MCF 10A (cell line): ENCODE results near the gene VIT. TPM values are rescaled to one million over a fixed set of nuclear protein-coding genes. Genes with fewer than 3 reads are reported as not detected.

Source experiments
- BruUV-seq: library from RNA; stranded (reverse); fragments of 400-500 nt; replicated peaks from 2 replicates; lab custom pipeline; 2021; lab: Mats Ljungman, UMichigan
- CTCF ChIA-PET: fragments of 300-600 bp; sonication (Branson Sonifier 250); formaldehyde crosslinking; extraction: SDS; loops from one replicate; lab custom pipeline; 2021; ENCODE audit warnings: antibody characterized with exemption, inconsistent platforms; lab: Yijun Ruan, JAX
- POLR2A ChIA-PET: fragments of 300-600, 350-650 bp; sonication (Branson Sonifier 250); formaldehyde crosslinking; extraction: SDS; loops from one replicate; lab custom pipeline; 2020; ENCODE audit warnings: antibody characterized with exemption, inconsistent platforms; lab: Yijun Ruan, JAX
- DNase-seq: peaks from one replicate; pipeline ENCODE4 v3.0.0-alpha.2; 2018; ENCODE audit not compliant: unreplicated experiment
- H3K27ac Mint-ChIP-seq: one replicate; pipeline ENCODE4 v1.8.0; 2022; ENCODE audit warnings: mild to moderate bottlenecking, low read depth, mixed read lengths; ENCODE audit not compliant: unreplicated experiment
- H3K27me3 Mint-ChIP-seq: one replicate; pipeline ENCODE4 v1.8.0; 2022; ENCODE audit warnings: mixed read lengths; ENCODE audit not compliant: insufficient read depth, unreplicated experiment
- H3K36me3 Mint-ChIP-seq: one replicate; pipeline ENCODE4 v1.8.0; 2022; ENCODE audit warnings: mild to moderate bottlenecking, moderate library complexity, mixed read lengths; ENCODE audit not compliant: insufficient read depth, unreplicated experiment
- H3K4me1 Mint-ChIP-seq: one replicate; pipeline ENCODE4 v1.8.0; 2022; ENCODE audit warnings: mixed read lengths; ENCODE audit not compliant: insufficient read depth, unreplicated experiment
- H3K4me3 Mint-ChIP-seq: one replicate; pipeline ENCODE4 v1.8.0; 2022; ENCODE audit warnings: mild to moderate bottlenecking, moderate library complexity, mixed read lengths; ENCODE audit not compliant: unreplicated experiment
- H3K9me3 Mint-ChIP-seq: one replicate; pipeline ENCODE4 v1.8.0; 2022; ENCODE audit warnings: mixed read lengths; ENCODE audit not compliant: unreplicated experiment
- intact Hi-C: fragments of 100-400 bp; cut with micrococcal nuclease; formaldehyde crosslinking; loops from 2 replicates; pipeline ENCODE4 v1.14.1; 2022
- total RNA-seq: library from RNA; stranded (reverse); gene quantifications from 2 replicates; pipeline ENCODE4 v1.2.3, GENCODE V29; 2022
- TF ChIP-seq, protein P1 (sequence below): fragments of 200-600 bp; IDR thresholded peaks from one replicate; pipeline ENCODE4 v1.8.0; 2022; ENCODE audit warnings: antibody characterized with exemption, mild to moderate bottlenecking; ENCODE audit not compliant: unreplicated experiment

Gene VIT
- total RNA-seq, 1 experiment from 2014 or later = not detected

DNA sequence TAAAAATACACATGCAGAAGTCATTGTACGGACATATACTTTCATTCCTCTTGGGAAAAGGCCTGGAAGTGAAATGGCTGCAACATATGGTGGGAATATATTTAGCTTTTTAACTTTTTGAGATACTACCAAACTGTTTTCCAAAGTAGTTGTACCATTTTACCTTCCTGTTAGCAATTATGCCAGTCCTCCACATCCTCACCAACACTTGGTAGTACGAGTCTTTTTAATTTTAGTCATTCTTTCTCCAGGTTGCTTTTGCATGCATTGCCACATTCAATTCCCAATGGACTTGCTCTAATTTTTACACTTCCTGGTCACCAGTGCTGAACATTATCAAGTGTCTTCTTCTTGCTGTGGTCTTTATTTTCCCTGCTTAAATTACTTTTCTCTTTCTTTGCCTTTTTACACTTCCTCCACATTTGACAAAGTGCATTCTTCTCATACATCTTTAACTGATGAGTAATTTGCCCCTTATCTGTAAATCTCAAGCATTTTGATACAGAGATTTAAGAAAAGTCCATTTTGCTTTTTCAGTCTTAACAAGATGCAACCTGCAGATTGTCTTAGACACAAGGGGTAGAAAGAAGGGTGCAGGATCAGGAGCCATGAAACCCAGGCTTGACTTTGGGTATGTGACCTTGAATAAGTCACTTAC, 14.5 kb downstream of the VIT start:
- intact Hi-C loops = no loop called here
- Mint-ChIP-seq H3K4me3 (no peak overlapping the region), H3K9me3 (no peaks in the 10 kb centered on the region), H3K36me3 (peaks cover 7% of the 10 kb centered on the region), H3K4me1 (no peaks in the 10 kb centered on the region), H3K27me3 (no peaks in the 10 kb centered on the region), H3K27ac (no peak overlapping the region)
- BruUV-seq = no TSS peak
- TF ChIP-seq, protein P1, sequence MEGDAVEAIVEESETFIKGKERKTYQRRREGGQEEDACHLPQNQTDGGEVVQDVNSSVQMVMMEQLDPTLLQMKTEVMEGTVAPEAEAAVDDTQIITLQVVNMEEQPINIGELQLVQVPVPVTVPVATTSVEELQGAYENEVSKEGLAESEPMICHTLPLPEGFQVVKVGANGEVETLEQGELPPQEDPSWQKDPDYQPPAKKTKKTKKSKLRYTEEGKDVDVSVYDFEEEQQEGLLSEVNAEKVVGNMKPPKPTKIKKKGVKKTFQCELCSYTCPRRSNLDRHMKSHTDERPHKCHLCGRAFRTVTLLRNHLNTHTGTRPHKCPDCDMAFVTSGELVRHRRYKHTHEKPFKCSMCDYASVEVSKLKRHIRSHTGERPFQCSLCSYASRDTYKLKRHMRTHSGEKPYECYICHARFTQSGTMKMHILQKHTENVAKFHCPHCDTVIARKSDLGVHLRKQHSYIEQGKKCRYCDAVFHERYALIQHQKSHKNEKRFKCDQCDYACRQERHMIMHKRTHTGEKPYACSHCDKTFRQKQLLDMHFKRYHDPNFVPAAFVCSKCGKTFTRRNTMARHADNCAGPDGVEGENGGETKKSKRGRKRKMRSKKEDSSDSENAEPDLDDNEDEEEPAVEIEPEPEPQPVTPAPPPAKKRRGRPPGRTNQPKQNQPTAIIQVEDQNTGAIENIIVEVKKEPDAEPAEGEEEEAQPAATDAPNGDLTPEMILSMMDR = no peak
- POLR2A ChIA-PET = no interaction called here
- no peak for DNase-seq
- CTCF ChIA-PET = no interaction called here

DNA sequence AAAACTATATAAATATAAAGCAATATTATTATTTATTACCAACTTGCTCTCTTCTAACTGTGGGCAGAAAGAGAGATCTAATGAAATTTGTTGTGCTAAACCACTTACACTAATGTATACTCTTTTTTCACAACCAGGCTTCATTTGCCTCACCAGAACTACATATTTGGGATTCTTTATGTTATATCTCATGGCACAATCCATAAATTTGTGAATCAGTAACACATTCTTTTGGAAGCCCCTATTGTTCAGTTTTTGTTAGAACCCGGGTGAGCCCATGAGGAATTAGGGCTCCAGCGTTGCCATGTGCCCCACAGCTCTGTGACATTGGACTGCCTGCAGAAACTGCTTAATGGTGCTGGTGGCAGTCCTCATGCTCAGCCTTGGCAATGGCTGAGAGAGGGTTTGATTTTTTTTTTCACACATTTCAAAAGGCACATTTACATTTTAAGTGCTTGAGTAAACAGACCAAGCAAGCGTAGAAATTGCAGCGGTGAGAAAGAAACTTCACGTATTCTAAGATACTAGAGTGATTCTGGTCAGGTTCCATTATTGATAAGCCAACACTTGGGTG, 15.3 kb downstream of the VIT start:
- TF ChIP-seq, protein P1 = no peak
- H3K27me3 Mint-ChIP-seq = no peaks in the 10 kb centered on the region
- H3K9me3 Mint-ChIP-seq = no peaks in the 10 kb centered on the region
- no peak for DNase-seq
- CTCF ChIA-PET = no interaction called here
- POLR2A ChIA-PET = no interaction called here
- no peak overlapping the region for H3K27ac Mint-ChIP-seq
- intact Hi-C loops = no loop called here
- no peaks in the 10 kb centered on the region for H3K4me1 Mint-ChIP-seq
- no TSS peak for BruUV-seq
- H3K4me3 Mint-ChIP-seq = no peak overlapping the region
- peaks cover 7% of the 10 kb centered on the region for H3K36me3 Mint-ChIP-seq

DNA sequence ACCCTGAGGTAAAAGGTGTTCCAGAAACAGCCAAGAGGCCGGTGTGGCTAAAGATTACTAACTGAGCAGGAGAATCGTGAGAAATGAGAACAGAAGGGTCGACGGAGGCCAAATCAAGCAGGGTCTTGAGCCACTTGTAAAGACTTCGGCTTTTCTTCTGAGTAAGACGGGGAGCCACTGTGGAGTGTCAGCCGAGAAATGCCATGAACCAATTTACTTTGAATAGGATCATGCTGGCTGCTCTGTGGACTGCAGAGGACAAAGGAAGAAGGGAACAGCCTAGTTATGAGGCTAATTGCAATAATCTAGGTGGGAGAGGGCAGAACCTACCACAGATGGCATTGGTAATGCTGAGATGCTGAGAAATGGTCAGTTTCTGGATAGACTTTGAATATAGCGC, 16.8 kb downstream of the VIT start:
- Mint-ChIP-seq H3K9me3 (no peaks in the 10 kb centered on the region), H3K27ac (no peak overlapping the region), H3K4me1 (no peaks in the 10 kb centered on the region), H3K27me3 (no peaks in the 10 kb centered on the region), H3K4me3 (no peak overlapping the region), H3K36me3 (peaks cover 7% of the 10 kb centered on the region)
- TF ChIP-seq, protein P1 = no peak
- no peak for DNase-seq
- intact Hi-C loops = no loop called here
- POLR2A ChIA-PET = no interaction called here
- no TSS peak for BruUV-seq
- CTCF ChIA-PET = interaction anchor here (1.0 to 1.2 kb wide), 2 partner anchors 11 to 66 kb away, joined by 3 to 4 read pairs; no protein-coding TSS in a partner anchor

DNA sequence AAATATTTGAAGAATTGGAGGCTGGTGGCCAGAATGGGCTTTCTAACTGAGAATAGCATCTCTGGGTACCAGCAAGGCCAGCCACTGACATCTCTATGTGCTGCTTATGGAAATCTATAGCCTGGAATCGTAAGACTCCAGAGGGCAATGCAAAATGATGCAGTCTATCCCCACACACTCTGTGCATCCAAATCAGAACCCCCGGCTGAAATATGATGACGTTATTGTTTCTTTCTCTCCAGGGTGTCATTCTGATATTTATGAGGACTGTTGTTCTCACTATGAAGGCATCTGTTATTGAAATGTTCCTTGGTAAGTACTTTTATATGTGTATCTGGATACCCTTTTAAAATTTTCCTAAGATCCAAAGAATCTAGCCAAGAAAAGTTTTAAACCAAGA, 19.6 kb downstream of the VIT start:
- ChIA-PET POLR2A (no interaction called here), CTCF (no interaction called here)
- Mint-ChIP-seq H3K27ac (no peak overlapping the region), H3K4me3 (no peak overlapping the region), H3K27me3 (no peaks in the 10 kb centered on the region), H3K4me1 (no peaks in the 10 kb centered on the region), H3K36me3 (no peaks in the 10 kb centered on the region), H3K9me3 (no peaks in the 10 kb centered on the region)
- TF ChIP-seq, protein P1 = no peak
- intact Hi-C loops = no loop called here
- DNase-seq = no peak
- BruUV-seq = no TSS peak
